Measurements from ENCODE around the gene SPOCK3.

DNA sequence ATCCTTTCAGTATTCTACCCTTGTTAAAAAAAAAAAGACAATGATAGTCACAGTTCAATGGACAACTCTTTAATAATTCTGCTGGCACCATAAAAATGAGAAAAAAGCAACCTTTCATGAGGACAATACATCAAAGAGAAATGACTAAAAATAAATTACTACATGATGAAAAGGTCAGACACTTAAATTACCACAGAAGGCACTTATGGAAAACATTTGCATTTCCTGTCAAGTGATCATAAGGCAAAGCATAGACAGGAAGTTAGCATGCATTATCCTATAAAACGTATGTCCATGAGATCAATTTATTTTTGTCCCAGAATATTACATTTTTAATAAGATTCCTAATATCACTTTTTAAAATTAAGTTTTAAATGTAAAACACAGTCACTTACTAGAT lies 303.8 kb downstream of the SPOCK3 start:
- TF ChIP-seq POLR2A (IDR thresholded peaks at IDR 0.05): no peak
- TF ChIP-seq, protein P1, sequence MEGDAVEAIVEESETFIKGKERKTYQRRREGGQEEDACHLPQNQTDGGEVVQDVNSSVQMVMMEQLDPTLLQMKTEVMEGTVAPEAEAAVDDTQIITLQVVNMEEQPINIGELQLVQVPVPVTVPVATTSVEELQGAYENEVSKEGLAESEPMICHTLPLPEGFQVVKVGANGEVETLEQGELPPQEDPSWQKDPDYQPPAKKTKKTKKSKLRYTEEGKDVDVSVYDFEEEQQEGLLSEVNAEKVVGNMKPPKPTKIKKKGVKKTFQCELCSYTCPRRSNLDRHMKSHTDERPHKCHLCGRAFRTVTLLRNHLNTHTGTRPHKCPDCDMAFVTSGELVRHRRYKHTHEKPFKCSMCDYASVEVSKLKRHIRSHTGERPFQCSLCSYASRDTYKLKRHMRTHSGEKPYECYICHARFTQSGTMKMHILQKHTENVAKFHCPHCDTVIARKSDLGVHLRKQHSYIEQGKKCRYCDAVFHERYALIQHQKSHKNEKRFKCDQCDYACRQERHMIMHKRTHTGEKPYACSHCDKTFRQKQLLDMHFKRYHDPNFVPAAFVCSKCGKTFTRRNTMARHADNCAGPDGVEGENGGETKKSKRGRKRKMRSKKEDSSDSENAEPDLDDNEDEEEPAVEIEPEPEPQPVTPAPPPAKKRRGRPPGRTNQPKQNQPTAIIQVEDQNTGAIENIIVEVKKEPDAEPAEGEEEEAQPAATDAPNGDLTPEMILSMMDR (IDR thresholded peaks at IDR 0.05): no peak
- TF ChIP-seq EP300 (IDR thresholded peaks at IDR 0.05): no peak

Data from ovary (tissue), 3 donors.